Adrenal gland (tissue), 5 donors: ENCODE data around the gene MEPCE.

Experiments used
- CTCF ChIP-seq, 6 experiments: fragments of 450-650 bp in 4 of 6; fragments of 200-600 bp in 2 of 6; sonication (generic) in 1 of 6; IDR thresholded peaks; 1 replicate in 5 of 6; 2 replicates in 1 of 6; pipeline versions ENCODE4 v1.5.1 to v1.8.0; 2016 to 2021; ENCODE audit warnings: antibody characterized with exemption in 6 of 6, mild to moderate bottlenecking in 2 of 6, moderate library complexity in 1 of 6
- POLR2A ChIP-seq, 2 donors: fragments of 450-650 bp; IDR thresholded peaks; one replicate each; pipeline ENCODE4 v1.6.1; 2017; ENCODE audit warnings: antibody characterized with exemption in 2 of 2, mild to moderate bottlenecking in 2 of 2, moderate library complexity in 1 of 2
- donor health status: DM: no; HTN: no; CAD: no.

DNA sequence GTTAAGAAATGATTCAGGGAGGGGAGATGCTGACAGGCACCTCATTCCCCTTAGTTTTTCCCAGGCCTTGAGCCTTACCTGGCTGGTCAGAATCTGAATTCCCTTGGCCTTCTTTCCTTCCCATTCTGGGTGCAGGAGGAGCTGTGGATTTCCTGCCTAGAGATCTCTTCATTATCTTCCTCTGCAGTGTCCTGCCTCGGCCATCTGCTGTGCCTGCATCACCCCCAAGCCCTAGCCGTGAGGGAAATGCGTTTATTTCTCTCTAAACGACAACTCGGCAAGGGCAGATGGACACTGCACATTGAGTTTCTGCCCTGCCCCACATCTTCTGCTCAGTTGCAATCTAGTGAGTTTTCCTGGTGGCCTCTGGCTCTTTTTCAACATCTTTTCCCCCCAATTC, 27.8 kb upstream of the MEPCE start:
- TF ChIP-seq CTCF (IDR thresholded peaks at IDR 0.05) (no peak), POLR2A (IDR thresholded peaks at IDR 0.05) (no peak)
